ENCODE data around the gene BSPRY. TPM values are rescaled to one million over a fixed set of nuclear protein-coding genes. Genes with fewer than 3 reads are reported as not detected.

Gene BSPRY
- total and polyA plus RNA-seq, 2 experiments from 2014 or later: 4.8 to 6.6 TPM

- no peak overlapping the region for H3K4me3 Mint-ChIP-seq
- Histone ChIP-seq H3K4me1 (ENCODE audit: insufficient read depth) (no peaks in the 10 kb centered on the region), H3K4me2 (no peak overlapping the region), H3F3A (replicated peaks; ENCODE audit: low read depth) (0 out of 2 replicates have a peak, but pooled peaks cover 3% of the 10 kb centered on the region), H3K4me3 (no peak overlapping the region), H3K79me2 (replicated peaks; ENCODE audit: insufficient read depth) (no peaks in the 10 kb centered on the region), H3K27ac (ENCODE audit: low read depth) (no peak overlapping the region), H3K27me3 (ENCODE audit: insufficient read depth) (no peaks in the 10 kb centered on the region), H3K36me3 (ENCODE audit: insufficient read depth) (no peaks in the 10 kb centered on the region), H2AFZ (no peak overlapping the region), H4K20me1 (replicated peaks; ENCODE audit: insufficient read depth) (no peaks in the 10 kb centered on the region), H3K9me2 (ENCODE audit: insufficient read depth) (no peaks in the 10 kb centered on the region)
- peaks cover 8% of the 10 kb centered on the region for H3K27me3 Mint-ChIP-seq (ENCODE audit: insufficient read depth, low read depth, poor library complexity)
- DNase-seq (ENCODE audit: low spot score): no peak
- H3K9me3 Mint-ChIP-seq: no peaks in the 10 kb centered on the region
- ATAC-seq: no peak
- H3K4me1 Mint-ChIP-seq: peaks cover 4% of the 10 kb centered on the region; the same call in 2 of the 3 replicates
- no peak overlapping the region for H3K27ac Mint-ChIP-seq
- no peak for TF ChIP-seq ZNF114 (CRISPR knock-in tag; IDR thresholded peaks at IDR 0.05)
- no peak for TF ChIP-seq ZNF462 (CRISPR knock-in tag; IDR thresholded peaks at IDR 0.05)
- TF ChIP-seq ETS1 (IDR thresholded peaks at IDR 0.05): no peak
- no peaks in the 10 kb centered on the region; the same call in 2 of the 3 replicates for H3K36me3 Mint-ChIP-seq (ENCODE audit: low read depth)
These were observed 49.5 kb downstream of the BSPRY start for GRCh38 chr9:113398796-113399195.

DNA sequence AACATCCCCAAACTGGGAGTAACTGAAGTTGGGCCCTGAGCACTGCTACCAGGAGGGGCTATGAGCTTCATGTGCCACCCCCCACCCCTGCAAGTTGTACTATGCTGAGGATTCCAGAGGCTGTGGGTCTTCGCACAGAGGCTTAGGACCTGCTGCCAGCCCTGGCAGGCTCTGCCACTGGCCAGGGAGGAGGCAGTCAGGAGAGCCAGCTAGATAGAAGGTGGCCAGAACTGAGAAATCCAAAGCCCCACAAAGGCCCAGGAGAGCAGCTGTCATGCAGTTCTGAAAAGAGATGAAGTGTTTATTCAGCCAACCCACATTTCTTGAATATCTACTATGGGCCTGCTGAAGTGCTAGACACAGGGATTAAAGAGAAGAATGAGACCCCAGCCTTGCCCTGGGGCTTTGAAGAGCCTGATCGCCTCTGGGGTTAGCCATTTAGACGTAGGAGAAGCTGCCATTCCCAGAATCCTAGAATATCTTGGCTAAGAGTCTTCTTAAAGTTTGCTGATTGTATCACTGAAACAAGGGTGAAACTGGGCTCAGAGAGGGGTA lies 50.4 kb downstream of the BSPRY start:
- Mint-ChIP-seq H3K9me3 (no peaks in the 10 kb centered on the region), H3K36me3 (ENCODE audit: low read depth) (no peaks in the 10 kb centered on the region; the same call in 2 of the 3 replicates), H3K4me3 (peak overlapping the region; percentile 85), H3K27me3 (ENCODE audit: insufficient read depth, low read depth, poor library complexity) (peaks cover 8% of the 10 kb centered on the region), H3K4me1 (peaks cover 4% of the 10 kb centered on the region; the same call in 2 of the 3 replicates), H3K27ac (no peak overlapping the region)
- Histone ChIP-seq H3K27ac (ENCODE audit: low read depth) (no peak overlapping the region), H3F3A (replicated peaks; ENCODE audit: low read depth) (0 out of 2 replicates have a peak, but pooled peaks cover 3% of the 10 kb centered on the region), H3K4me1 (ENCODE audit: insufficient read depth) (no peaks in the 10 kb centered on the region), H3K79me2 (replicated peaks; ENCODE audit: insufficient read depth) (no peaks in the 10 kb centered on the region), H3K4me3 (peak overlapping the region; percentile 92; the same call in 1 of the 2 replicates), H3K4me2 (peak overlapping the region; percentile 79; the same call in 1 of the 2 replicates), H4K20me1 (replicated peaks; ENCODE audit: insufficient read depth) (no peaks in the 10 kb centered on the region), H2AFZ (no peak overlapping the region), H3K36me3 (ENCODE audit: insufficient read depth) (no peaks in the 10 kb centered on the region), H3K9me2 (ENCODE audit: insufficient read depth) (no peaks in the 10 kb centered on the region), H3K27me3 (ENCODE audit: insufficient read depth) (no peaks in the 10 kb centered on the region)
- ATAC-seq (no peak), DNase-seq (ENCODE audit: low spot score) (no peak)
- TF ChIP-seq JUNB (IDR thresholded peaks at IDR 0.05; ENCODE audit: unreplicated experiment) (no peak), ZNF114 (CRISPR knock-in tag; IDR thresholded peaks at IDR 0.05) (no peak), CREB1 (CRISPR knock-in tag; IDR thresholded peaks at IDR 0.05; ENCODE audit: low read depth) (no peak), ZNF331 (CRISPR knock-in tag; IDR thresholded peaks at IDR 0.05; ENCODE audit: low read depth) (no peak), EZH2phosphoT487 (IDR thresholded peaks at IDR 0.05; ENCODE audit: unreplicated experiment) (no peak), POLR2AphosphoS5 (IDR thresholded peaks at IDR 0.05; ENCODE audit: low read depth) (no peak), EZH2 (IDR thresholded peaks at IDR 0.05; ENCODE audit: low read depth, unreplicated experiment) (no peak)
- TF ChIP-seq, protein P1, sequence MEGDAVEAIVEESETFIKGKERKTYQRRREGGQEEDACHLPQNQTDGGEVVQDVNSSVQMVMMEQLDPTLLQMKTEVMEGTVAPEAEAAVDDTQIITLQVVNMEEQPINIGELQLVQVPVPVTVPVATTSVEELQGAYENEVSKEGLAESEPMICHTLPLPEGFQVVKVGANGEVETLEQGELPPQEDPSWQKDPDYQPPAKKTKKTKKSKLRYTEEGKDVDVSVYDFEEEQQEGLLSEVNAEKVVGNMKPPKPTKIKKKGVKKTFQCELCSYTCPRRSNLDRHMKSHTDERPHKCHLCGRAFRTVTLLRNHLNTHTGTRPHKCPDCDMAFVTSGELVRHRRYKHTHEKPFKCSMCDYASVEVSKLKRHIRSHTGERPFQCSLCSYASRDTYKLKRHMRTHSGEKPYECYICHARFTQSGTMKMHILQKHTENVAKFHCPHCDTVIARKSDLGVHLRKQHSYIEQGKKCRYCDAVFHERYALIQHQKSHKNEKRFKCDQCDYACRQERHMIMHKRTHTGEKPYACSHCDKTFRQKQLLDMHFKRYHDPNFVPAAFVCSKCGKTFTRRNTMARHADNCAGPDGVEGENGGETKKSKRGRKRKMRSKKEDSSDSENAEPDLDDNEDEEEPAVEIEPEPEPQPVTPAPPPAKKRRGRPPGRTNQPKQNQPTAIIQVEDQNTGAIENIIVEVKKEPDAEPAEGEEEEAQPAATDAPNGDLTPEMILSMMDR (conservative IDR thresholded peaks at IDR 0.05; ENCODE audit: low read depth in 2 of 2): no peak
